Endothelial cell of umbilical vein (primary cell): Measurements from ENCODE around the gene NUBPL. TPM values are rescaled to one million over a fixed set of nuclear protein-coding genes. Genes with fewer than 3 reads are reported as not detected.

Source experiments
- BruUV-seq: library from RNA; stranded (reverse); fragments of 400-500 nt; replicated peaks from 2 replicates; lab custom pipeline; 2021; lab: Mats Ljungman, UMichigan
- CTCF ChIA-PET: fragments of 300-600, 350-600 bp; sonication (Branson Sonifier 250); formaldehyde crosslinking; loops from one replicate; lab custom pipeline; 2021; ENCODE audit warnings: antibody characterized with exemption, inconsistent platforms; lab: Charles Lee
- POLR2A ChIA-PET: fragments of 300-600, 350-600 bp; sonication (Branson Sonifier 250); formaldehyde crosslinking; loops from one replicate; lab custom pipeline; 2021; ENCODE audit warnings: antibody characterized with exemption, inconsistent platforms; lab: Charles Lee
- DNase-seq: peaks from one replicate; pipeline ENCODE4 v3.0.0-alpha.2; 2011; ENCODE audit warnings: low read depth, low spot score
- FAIRE-seq: peaks from 2 replicates; lab custom pipeline; 2011; peaks lifted over from hg19 to GRCh38; lab: Jason Lieb, UNC
- H2AFZ ChIP-seq: 2 replicates; pipeline ENCODE4 v1.6.0; 2012; ENCODE audit warnings: low read depth, low read length, control low read depth, inconsistent platforms
- H3K27ac ChIP-seq: 2 replicates; pipeline ENCODE4 v1.5.1; 2011; ENCODE audit warnings: low read depth, mild to moderate bottlenecking, control low read depth, low read length, moderate library complexity; ENCODE audit not compliant: insufficient read depth
- H3K27me3 ChIP-seq, 2 experiments: 2 replicates each; pipeline versions ENCODE4 v1.6.0 to v1.6.1; 2011; ENCODE audit warnings: low read length in 2 of 2, mixed read lengths in 1 of 2; ENCODE audit not compliant: control insufficient read depth in 2 of 2, insufficient read depth in 2 of 2
- H3K36me3 ChIP-seq, 2 experiments: 2 replicates in 1 of 2; 3 replicates in 1 of 2; pipeline ENCODE4 v1.5.1; 2011; ENCODE audit warnings: low read length in 2 of 2, mild to moderate bottlenecking in 1 of 2, moderate library complexity in 1 of 2; ENCODE audit not compliant: control insufficient read depth in 2 of 2, insufficient read depth in 2 of 2; ENCODE audit errors: extremely low read depth in 1 of 2
- H3K4me1 ChIP-seq: 3 replicates; pipeline ENCODE4 v1.5.1; 2011; ENCODE audit warnings: mild to moderate bottlenecking, low read length; ENCODE audit not compliant: control insufficient read depth, insufficient read depth; ENCODE audit errors: extremely low read depth
- H3K4me2 ChIP-seq: 2 replicates; pipeline ENCODE4 v1.6.1; 2011; ENCODE audit warnings: low read length, control low read depth, mixed read lengths; ENCODE audit not compliant: insufficient read depth
- H3K4me3 ChIP-seq, 3 experiments: fragments of 200-600 bp in 1 of 3; sonication (generic), shearing (Covaris generic) in 1 of 3; replicated peaks in 1 of 3; 2 replicates each; pipeline ENCODE4 v1.5.1; 2011 to 2016; ENCODE audit warnings: control low read depth in 3 of 3, low read length in 3 of 3, mild to moderate bottlenecking in 2 of 3, inconsistent platforms in 1 of 3, low read depth in 1 of 3, moderate library complexity in 1 of 3; ENCODE audit not compliant: insufficient read depth in 1 of 3
- H3K79me2 ChIP-seq: 2 replicates; pipeline ENCODE4 v1.6.0; 2012; ENCODE audit warnings: low read length, inconsistent platforms; ENCODE audit not compliant: control insufficient read depth, insufficient read depth
- H3K9ac ChIP-seq: replicated peaks from 2 replicates; pipeline ENCODE3; 2011; ENCODE audit warnings: low read length, control low read depth; ENCODE audit not compliant: insufficient read depth; ENCODE audit errors: extremely low read depth
- H3K9me1 ChIP-seq: replicated peaks from 3 replicates; pipeline ENCODE4 v1.6.0; 2011; ENCODE audit warnings: mild to moderate bottlenecking, low read length; ENCODE audit not compliant: control insufficient read depth, insufficient read depth; ENCODE audit errors: extremely low read depth
- H3K9me3 ChIP-seq: replicated peaks from 2 replicates; pipeline ENCODE4 v1.5.1; 2012; ENCODE audit warnings: low read length, inconsistent platforms; ENCODE audit not compliant: control insufficient read depth, insufficient read depth
- H4K20me1 ChIP-seq: replicated peaks from 2 replicates; pipeline ENCODE3; 2011; ENCODE audit warnings: mild to moderate bottlenecking, low read length; ENCODE audit not compliant: control insufficient read depth, insufficient read depth; ENCODE audit errors: extremely low read depth
- EZH2 ChIP-seq: IDR thresholded peaks from 2 replicates; pipeline ENCODE4 v1.6.1; 2012; ENCODE audit warnings: borderline replicate concordance, low read depth, mild to moderate bottlenecking, moderate library complexity, low read length, inconsistent platforms; ENCODE audit not compliant: severe bottlenecking
- FOS ChIP-seq: IDR thresholded peaks from 2 replicates; pipeline ENCODE4 v1.6.1; 2011; ENCODE audit warnings: mild to moderate bottlenecking, low read length, moderate library complexity, borderline replicate concordance; ENCODE audit not compliant: insufficient read depth
- GATA2 ChIP-seq: IDR thresholded peaks from 2 replicates; pipeline ENCODE4 v1.7.0; 2011; ENCODE audit warnings: low read depth, mild to moderate bottlenecking, moderate library complexity, mixed read lengths, low read length; ENCODE audit not compliant: insufficient read length, insufficient read depth
- JUN ChIP-seq: IDR thresholded peaks from 2 replicates; pipeline ENCODE4 v1.6.1; 2011; ENCODE audit warnings: borderline replicate concordance, low read depth; ENCODE audit not compliant: insufficient read length, insufficient read depth
- MYC ChIP-seq: IDR thresholded peaks from one replicate; pipeline ENCODE4 v1.6.1; 2011; ENCODE audit warnings: mild to moderate bottlenecking, low read depth, low read length
- POLR2A ChIP-seq: IDR thresholded peaks from 2 replicates; pipeline ENCODE4 v1.6.1; 2012; ENCODE audit warnings: low read depth, mild to moderate bottlenecking, control low read depth, low read length
- POLR2AphosphoS5 ChIP-seq: IDR thresholded peaks from 2 replicates; pipeline ENCODE4 v1.6.1; 2012; ENCODE audit warnings: low read depth, mild to moderate bottlenecking, control low read depth, low read length, moderate library complexity; ENCODE audit not compliant: insufficient read depth
- dilution Hi-C: fragments of 300-500 bp; cut with MboI; formaldehyde crosslinking; loops from one replicate; pipeline ENCODE4 v1.15.0; 2019; ENCODE audit warnings: low sequenced_read_pairs; ENCODE audit not compliant: extremely low pct_ligation_motif_present
- intact Hi-C: fragments of 100-400 bp; cut with micrococcal nuclease; formaldehyde crosslinking; loops from one replicate; pipeline ENCODE4 v1.10.0; 2022
- polyA plus RNA-seq, 4 experiments: library from polyadenylated mRNA; depleted of rRNA in 3 of 4; stranded (reverse) in 3 of 4; unstranded in 1 of 4; fragments of >200 nt; gene quantifications; 2 replicates each; pipeline versions ENCODE4 v1.2.1 to v1.2.3, GENCODE V29; 2011 to 2012; ENCODE audit warnings: missing spikeins in 1 of 4
- total RNA-seq: library from RNA; stranded (reverse); gene quantifications from 2 replicates; pipeline ENCODE4 v1.2.3, GENCODE V29; 2021
- TF ChIP-seq, protein P1 (sequence below): IDR thresholded peaks from 2 replicates; pipeline ENCODE4 v1.6.1; 2011; ENCODE audit not compliant: insufficient read depth, insufficient read length
- TF ChIP-seq, protein P2 (sequence below), 2 donors: IDR thresholded peaks; 1 replicate in 1 of 2; 2 replicates in 1 of 2; pipeline ENCODE4 v1.5.1; 2011; ENCODE audit warnings: low read length in 2 of 2, mild to moderate bottlenecking in 2 of 2, moderate library complexity in 2 of 2, control low read depth in 1 of 2, inconsistent platforms in 1 of 2, low read depth in 1 of 2; ENCODE audit not compliant: insufficient read depth in 1 of 2; ENCODE audit errors: extremely low read depth in 1 of 2

Gene NUBPL
- total and polyA plus RNA-seq, 2 donors (not counting 3 experiments of a cell fraction or from before 2014, with no cell fraction given): 2.1 to 12.3 TPM

DNA sequence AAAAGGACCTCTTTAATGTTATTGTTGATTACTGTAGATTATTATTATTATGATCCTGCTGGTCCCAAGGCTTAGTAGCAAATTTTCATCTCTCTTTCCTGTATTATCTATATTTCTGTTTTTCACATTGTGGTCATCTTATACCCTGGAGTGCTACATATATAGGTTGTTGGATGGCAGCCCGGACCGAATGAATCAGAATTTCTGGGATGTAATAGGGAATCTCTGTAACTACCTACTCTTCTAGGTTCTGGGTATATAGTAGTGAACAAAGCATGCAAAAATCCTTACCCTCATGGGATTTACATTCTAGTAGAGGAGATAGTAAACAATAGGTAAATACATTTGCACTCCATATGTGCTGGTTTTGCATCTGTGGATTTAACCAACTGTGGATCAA, 31.4 kb downstream of the NUBPL start:
- dilution Hi-C loops: no loop called here

More for the DNA sequence above, 31.4 kb downstream of the NUBPL start:
- POLR2A ChIA-PET: interaction anchor here (0.6 kb wide), 1 partner anchor 180 kb away, joined by 5 read pairs; no protein-coding TSS in a partner anchor
- no peak overlapping the region for H3K27ac ChIP-seq
- intact Hi-C loops: no loop called here
- H3K4me2 ChIP-seq: no peak overlapping the region
- no TSS peak for BruUV-seq
- H3K79me2 ChIP-seq: no peaks in the 10 kb centered on the region
- H3K9me3 ChIP-seq: no peaks in the 10 kb centered on the region
- H3K9me1 ChIP-seq: no peaks in the 10 kb centered on the region
- H2AFZ ChIP-seq: no peak overlapping the region
- DNase-seq (no peak), FAIRE-seq (no peak)
- no peak overlapping the region for H3K9ac ChIP-seq
- TF ChIP-seq POLR2A: no peak
- TF ChIP-seq JUN: no peak
- no peak for TF ChIP-seq POLR2AphosphoS5
- TF ChIP-seq, protein P1, sequence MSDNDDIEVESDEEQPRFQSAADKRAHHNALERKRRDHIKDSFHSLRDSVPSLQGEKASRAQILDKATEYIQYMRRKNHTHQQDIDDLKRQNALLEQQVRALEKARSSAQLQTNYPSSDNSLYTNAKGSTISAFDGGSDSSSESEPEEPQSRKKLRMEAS: no peak
- TF ChIP-seq FOS: no peak
- TF ChIP-seq, protein P2, sequence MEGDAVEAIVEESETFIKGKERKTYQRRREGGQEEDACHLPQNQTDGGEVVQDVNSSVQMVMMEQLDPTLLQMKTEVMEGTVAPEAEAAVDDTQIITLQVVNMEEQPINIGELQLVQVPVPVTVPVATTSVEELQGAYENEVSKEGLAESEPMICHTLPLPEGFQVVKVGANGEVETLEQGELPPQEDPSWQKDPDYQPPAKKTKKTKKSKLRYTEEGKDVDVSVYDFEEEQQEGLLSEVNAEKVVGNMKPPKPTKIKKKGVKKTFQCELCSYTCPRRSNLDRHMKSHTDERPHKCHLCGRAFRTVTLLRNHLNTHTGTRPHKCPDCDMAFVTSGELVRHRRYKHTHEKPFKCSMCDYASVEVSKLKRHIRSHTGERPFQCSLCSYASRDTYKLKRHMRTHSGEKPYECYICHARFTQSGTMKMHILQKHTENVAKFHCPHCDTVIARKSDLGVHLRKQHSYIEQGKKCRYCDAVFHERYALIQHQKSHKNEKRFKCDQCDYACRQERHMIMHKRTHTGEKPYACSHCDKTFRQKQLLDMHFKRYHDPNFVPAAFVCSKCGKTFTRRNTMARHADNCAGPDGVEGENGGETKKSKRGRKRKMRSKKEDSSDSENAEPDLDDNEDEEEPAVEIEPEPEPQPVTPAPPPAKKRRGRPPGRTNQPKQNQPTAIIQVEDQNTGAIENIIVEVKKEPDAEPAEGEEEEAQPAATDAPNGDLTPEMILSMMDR (IDR thresholded peaks at IDR 0.05; ENCODE audit: extremely low read depth in 1 of 2, insufficient read depth in 1 of 2, low read depth in 1 of 2, low read length in 2 of 2): no peak
- TF ChIP-seq GATA2: no peak
- no peak for TF ChIP-seq MYC
- no peak for TF ChIP-seq EZH2
- no peak overlapping the region for H3K4me3 ChIP-seq
- CTCF ChIA-PET: interaction anchor here (0.6 kb wide), 1 partner anchor 16 kb away, joined by 3 read pairs; no protein-coding TSS in a partner anchor
- H3K4me1 ChIP-seq: no peaks in the 10 kb centered on the region
- H3K27me3 ChIP-seq: no peaks in the 10 kb centered on the region
- H3K36me3 ChIP-seq: no peaks in the 10 kb centered on the region
- H4K20me1 ChIP-seq: no peaks in the 10 kb centered on the region
